Gastroesophageal sphincter (tissue), 4 donors: ENCODE measurements around the gene BEND5. TPM values are rescaled to one million over a fixed set of nuclear protein-coding genes. Genes with fewer than 3 reads are reported as not detected.

Experiments
- ATAC-seq: fragments of 150-250 bp; one replicate; pipeline ENCODE4 v1.9.1; 2016; ENCODE audit warnings: mild to moderate bottlenecking, moderate library complexity
- H3K27ac ChIP-seq, 4 donors: fragments of 200-600 bp; sonication (generic) in 3 of 4; 1 replicate in 3 of 4; 2 replicates in 1 of 4; pipeline ENCODE4 v1.5.1; 2016 to 2019
- H3K27me3 ChIP-seq: fragments of 200-600 bp; sonication (generic); one replicate; pipeline ENCODE4 v1.5.1; 2019
- H3K36me3 ChIP-seq, 2 donors: fragments of 200-600 bp; sonication (generic); one replicate each; pipeline ENCODE4 v1.5.1; 2019; ENCODE audit warnings: control low read depth in 1 of 2
- H3K4me1 ChIP-seq, 3 donors: fragments of 200-600 bp; sonication (generic); 1 replicate in 2 of 3; 2 replicates in 1 of 3; pipeline ENCODE4 v1.5.1; 2016 to 2019; ENCODE audit warnings: control low read depth in 2 of 3
- H3K4me3 ChIP-seq, 2 donors: fragments of 200-600 bp; sonication (generic); one replicate each; pipeline ENCODE4 v1.5.1; 2019; ENCODE audit warnings: mild to moderate bottlenecking in 1 of 2, moderate library complexity in 1 of 2
- H3K9me3 ChIP-seq, 3 donors: fragments of 200-600 bp; sonication (generic); one replicate each; pipeline ENCODE4 v1.5.1; 2017 to 2019; ENCODE audit warnings: control low read depth in 2 of 3
- CTCF ChIP-seq, 4 experiments: fragments of 200-600 bp in 2 of 4; fragments of 450-650 bp in 2 of 4; sonication (generic) in 1 of 4; IDR thresholded peaks; one replicate each; pipeline ENCODE4 v1.5.1; 2017 to 2019; ENCODE audit warnings: antibody characterized with exemption in 4 of 4, mild to moderate bottlenecking in 2 of 4, moderate library complexity in 2 of 4
- EP300 ChIP-seq: sonication (generic); formaldehyde crosslinking; IDR thresholded peaks from one replicate; pipeline ENCODE4 v1.6.1; 2017; ENCODE audit warnings: antibody characterized with exemption, mild to moderate bottlenecking
- POLR2A ChIP-seq, 2 donors: fragments of 450-650 bp; IDR thresholded peaks; one replicate each; pipeline ENCODE4 v1.6.1; 2017; ENCODE audit warnings: antibody characterized with exemption in 2 of 2, mild to moderate bottlenecking in 2 of 2, moderate library complexity in 1 of 2
- POLR2AphosphoS5 ChIP-seq: sonication (generic); formaldehyde crosslinking; IDR thresholded peaks from one replicate; pipeline ENCODE4 v1.6.1; 2017; ENCODE audit warnings: antibody characterized with exemption
- WGBS, 2 donors: methylation state at CpG; one replicate each; pipeline ENCODE4 v1.1.5; 2018; ENCODE audit warnings: low coverage in 1 of 2; 5-methylcytosine and 5-hydroxymethylcytosine counted together
- total RNA-seq, 4 donors: library from RNA; depleted of rRNA; stranded (reverse); fragments of >200 nt; gene quantifications; one replicate each; pipeline ENCODE4 v1.1.0, GENCODE V29; 2016

Gene BEND5
- total RNA-seq, 4 donors from 2014 or later: 2.6 to 10.4 (median 5.9) TPM

- Histone ChIP-seq H3K9me3 (no peaks in the 10 kb centered on the region), H3K4me1 (no peaks in the 10 kb centered on the region), H3K27me3 (no peaks in the 10 kb centered on the region), H3K4me3 (no peak overlapping the region), H3K36me3 (peaks cover 0 to 96% of the 10 kb centered on the region in 2 donors), H3K27ac (no peak overlapping the region)
- TF ChIP-seq EP300: no peak
- no peak for TF ChIP-seq POLR2AphosphoS5
- no peak for TF ChIP-seq POLR2A (IDR thresholded peaks at IDR 0.05)
- TF ChIP-seq CTCF (IDR thresholded peaks at IDR 0.05): no peak
- ATAC-seq: no peak
- 64 to 70% methylated on average over 3 of the region's 3 CpGs for WGBS, 2 donors
Observed at GRCh38 chr1:48740621-48741020, 36.1 kb downstream of the BEND5 start.

- no peak overlapping the region for H3K27ac ChIP-seq
- no peaks in the 10 kb centered on the region for H3K4me1 ChIP-seq
- H3K27me3 ChIP-seq: no peaks in the 10 kb centered on the region
- H3K4me3 ChIP-seq: no peak overlapping the region
- WGBS, 2 donors: 62 to 73% methylated on average over 3 of the region's 3 CpGs
- TF ChIP-seq POLR2A (IDR thresholded peaks at IDR 0.05): no peak
- TF ChIP-seq CTCF (IDR thresholded peaks at IDR 0.05): no peak
- TF ChIP-seq POLR2AphosphoS5: no peak
- TF ChIP-seq EP300: no peak
- no peaks in the 10 kb centered on the region for H3K9me3 ChIP-seq
- peaks cover 0 to 98% of the 10 kb centered on the region in 2 donors for H3K36me3 ChIP-seq
- ATAC-seq: no peak
Observed at GRCh38 chr1:48739091-48739490, 37.6 kb downstream of the BEND5 start.

GRCh38 chr1:48738356-48738755, 38.3 kb downstream of the BEND5 start:
- peaks cover 0 to 98% of the 10 kb centered on the region in 2 donors for H3K36me3 ChIP-seq
- no peaks in the 10 kb centered on the region for H3K27me3 ChIP-seq
- 83 to 97% methylated on average over 3 to 4 of the region's 4 CpGs for WGBS, 2 donors
- no peak overlapping the region for H3K4me3 ChIP-seq
- no peak for TF ChIP-seq CTCF (IDR thresholded peaks at IDR 0.05)
- TF ChIP-seq EP300: no peak
- no peak for TF ChIP-seq POLR2AphosphoS5
- TF ChIP-seq POLR2A (IDR thresholded peaks at IDR 0.05): no peak
- ATAC-seq: no peak
- no peaks in the 10 kb centered on the region for H3K4me1 ChIP-seq
- H3K9me3 ChIP-seq: no peaks in the 10 kb centered on the region
- H3K27ac ChIP-seq: no peak overlapping the region

- WGBS, 2 donors: 82 to 100% methylated on average over 3 to 5 of the region's 6 CpGs
- Histone ChIP-seq H3K27ac (no peak overlapping the region), H3K36me3 (peaks cover 0 to 99% of the 10 kb centered on the region in 2 donors), H3K4me3 (no peak overlapping the region), H3K27me3 (no peaks in the 10 kb centered on the region), H3K4me1 (no peaks in the 10 kb centered on the region), H3K9me3 (no peaks in the 10 kb centered on the region)
- no peak for ATAC-seq
- TF ChIP-seq EP300 (no peak), POLR2A (IDR thresholded peaks at IDR 0.05) (no peak), POLR2AphosphoS5 (no peak), CTCF (IDR thresholded peaks at IDR 0.05) (no peak)
Observed at GRCh38 chr1:48735796-48736195, 40.9 kb downstream of the BEND5 start.

GRCh38 chr1:48730164-48730910, 46.4 kb downstream of the BEND5 start:
- peaks cover 0 to 82% of the 10 kb centered on the region in 2 donors for H3K36me3 ChIP-seq
- H3K27ac ChIP-seq: no peak overlapping the region
- H3K4me1 ChIP-seq: no peaks in the 10 kb centered on the region
- no peaks in the 10 kb centered on the region for H3K27me3 ChIP-seq
- ATAC-seq: no peak
- H3K9me3 ChIP-seq: no peaks in the 10 kb centered on the region
- TF ChIP-seq CTCF (IDR thresholded peaks at IDR 0.05) (no peak), POLR2AphosphoS5 (no peak), EP300 (no peak), POLR2A (IDR thresholded peaks at IDR 0.05) (no peak)
- H3K4me3 ChIP-seq: no peak overlapping the region
- WGBS, 2 donors: 78 to 82% methylated on average over 5 to 10 of the region's 10 CpGs
